GM12801 (cell line): ENCODE results near the gene ZNF483.

Source experiments
- CTCF ChIP-seq: IDR thresholded peaks from one replicate; pipeline ENCODE4 v1.5.1; 2011; ENCODE audit warnings: control low read depth; ENCODE audit not compliant: insufficient read length; ENCODE audit errors: extremely low read depth

The ZNF483 gene

GRCh38 chr9:111599092-111599954 lies 74.3 kb downstream of the ZNF483 start, which contains the start of gene PTGR1:
Gene PTGR1, minus strand, starts transcription at chr9:111599647. Its CDS starts 2,225 bp downstream, at chr9:111597422.
- TF ChIP-seq CTCF, result no peak

DNA sequence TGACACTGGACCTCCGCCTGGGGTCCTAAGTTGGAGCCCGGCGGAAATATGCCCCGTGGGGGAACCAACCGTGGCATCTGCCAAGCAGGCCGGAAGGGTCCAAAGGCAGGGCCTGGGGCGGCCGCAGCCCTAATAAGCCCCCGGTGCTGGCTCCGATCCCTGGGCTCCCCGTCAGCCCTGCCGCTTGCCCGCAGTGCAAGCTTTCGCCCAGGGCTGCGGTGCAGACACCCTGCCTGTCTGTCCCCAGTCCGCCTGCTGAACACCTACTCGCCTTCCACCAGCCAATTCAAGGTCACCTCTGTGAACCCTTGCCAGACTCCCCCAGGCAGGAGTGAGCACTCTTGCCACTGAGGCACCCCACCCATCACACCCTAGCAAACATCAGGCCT lies 75.0 kb downstream of the ZNF483 start:
- no peak for TF ChIP-seq CTCF

DNA sequence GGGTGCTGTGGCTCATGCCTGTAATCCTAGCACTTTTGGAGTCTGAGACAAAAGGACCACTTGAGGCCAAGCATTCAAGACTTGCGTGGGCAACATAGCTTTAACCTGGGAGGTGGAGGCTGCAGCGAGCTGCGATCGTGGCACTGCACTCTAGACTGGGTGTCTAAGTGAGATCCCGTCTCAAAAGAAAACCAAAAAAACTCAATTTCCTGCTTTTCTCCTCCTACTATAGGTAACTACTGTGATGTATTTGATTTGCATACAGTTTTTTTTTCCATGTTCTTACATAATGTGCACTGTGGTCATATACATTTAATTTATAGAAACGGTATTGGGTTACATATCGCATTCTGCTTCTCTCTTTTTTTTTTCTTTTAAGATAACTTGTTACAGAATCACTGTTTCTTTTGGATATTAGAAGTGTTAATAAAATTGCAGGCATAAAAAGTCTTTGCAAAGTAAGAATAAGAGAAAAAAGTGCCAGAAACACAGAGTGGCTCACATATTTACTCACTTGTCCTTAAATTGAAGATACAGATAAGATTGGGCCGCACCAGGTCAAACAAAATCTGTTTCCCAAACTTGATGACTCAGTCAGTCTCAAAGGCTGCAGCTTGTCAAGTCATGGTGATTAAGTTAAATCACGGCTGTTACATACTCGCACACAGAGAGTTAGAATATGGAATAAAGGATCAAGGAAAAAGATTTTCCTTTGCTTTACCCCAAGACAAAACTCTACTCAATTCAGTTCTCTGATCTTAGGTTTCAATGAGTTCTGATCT lies 76.4 kb downstream of the ZNF483 start:
- TF ChIP-seq CTCF, result no peak

DNA sequence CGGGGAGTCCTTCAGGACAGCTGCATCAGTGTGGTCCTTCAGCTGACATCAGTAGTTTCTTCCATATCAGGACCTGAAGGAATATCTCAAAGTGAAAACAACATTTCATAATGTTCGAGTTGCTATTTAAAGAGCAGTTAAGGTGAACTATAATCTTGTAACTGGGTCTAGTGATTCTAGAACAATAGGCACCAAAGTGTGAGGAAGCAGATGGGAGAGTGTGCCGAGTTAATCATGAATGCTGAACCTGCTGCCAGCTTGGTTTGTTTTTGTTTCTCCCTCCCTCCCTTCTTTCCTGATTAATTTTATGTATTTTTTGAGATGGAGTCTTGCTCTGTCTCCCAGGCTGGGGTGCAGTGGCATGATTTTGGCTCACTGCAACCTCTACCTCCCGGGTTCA lies 78.1 kb downstream of the ZNF483 start:
- TF ChIP-seq CTCF, result no peak

DNA sequence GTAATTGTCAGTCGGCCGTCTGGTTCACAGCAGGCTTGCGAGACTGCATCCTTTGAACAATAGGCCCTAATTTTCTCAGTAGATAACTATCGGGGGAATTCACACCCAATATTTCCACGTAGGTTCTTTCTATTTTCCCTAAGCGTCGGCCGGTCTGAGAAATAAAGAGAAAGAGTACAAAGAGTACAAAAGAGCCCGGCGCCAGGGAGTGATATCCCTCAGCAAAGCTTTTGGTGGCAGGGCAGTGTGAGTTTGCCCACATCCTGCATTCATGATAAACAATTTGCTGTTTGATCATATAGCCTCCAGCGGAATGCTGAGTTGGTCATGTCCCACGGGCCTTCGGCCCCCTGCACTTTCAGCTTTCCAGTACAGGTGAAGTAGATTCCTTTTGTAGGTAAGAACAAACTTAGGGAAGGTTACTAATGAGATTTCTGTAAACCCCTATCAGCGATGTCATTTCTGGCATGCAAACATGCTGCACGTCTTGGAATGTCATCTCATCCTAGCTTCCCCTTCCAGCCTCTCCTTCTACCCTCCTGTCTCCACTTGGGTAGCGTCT lies 79.2 kb downstream of the ZNF483 start:
- no peak for TF ChIP-seq CTCF

DNA sequence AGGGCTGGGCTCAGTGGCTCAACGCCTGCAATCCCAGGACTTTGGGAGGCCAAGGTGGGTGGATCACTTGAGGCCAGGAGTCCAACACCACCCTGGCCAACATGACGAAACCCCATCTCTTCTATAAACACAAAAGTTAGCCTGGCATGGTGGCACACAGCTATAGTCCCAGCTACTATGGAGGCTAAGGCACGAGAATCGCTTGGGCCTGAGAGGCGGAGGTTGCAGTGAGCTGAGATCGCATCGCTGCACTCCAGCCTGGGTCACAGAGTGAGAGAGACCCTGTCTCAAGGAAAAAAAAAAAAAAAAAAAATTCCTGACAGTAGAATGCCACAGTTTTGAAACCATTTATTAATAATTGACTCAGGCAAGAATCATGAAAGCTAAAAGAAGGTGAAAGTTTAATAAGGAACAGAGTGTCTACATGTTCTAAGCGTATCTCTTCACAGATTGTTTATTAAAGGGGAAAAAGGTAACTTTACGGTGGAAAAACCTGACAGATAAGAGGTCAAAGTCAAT lies 80.1 kb downstream of the ZNF483 start:
- no peak for TF ChIP-seq CTCF

- TF ChIP-seq CTCF, result no peak
These were observed 85.2 kb downstream of the ZNF483 start for GRCh38 chr9:111610149-111610548.
